HepG2 (cell line): Measurements from ENCODE around the gene ROBO2. TPM values are rescaled to one million over a fixed set of nuclear protein-coding genes. Genes with fewer than 3 reads are reported as not detected.

Experiments used
- ATAC-seq: fragments of 200-7000 bp; cut with Tn5 transposase; 3 replicates; pipeline ENCODE4 v1.9.1; 2020; ENCODE audit warnings: mild to moderate bottlenecking, moderate library complexity
- BruUV-seq: library from RNA; stranded (reverse); fragments of 400-500 nt; replicated peaks from 2 replicates; lab custom pipeline; 2021; lab: Mats Ljungman, UMichigan
- CTCF ChIA-PET: fragments of 300-600 bp; formaldehyde crosslinking; extraction: SDS; loops from one replicate; lab custom pipeline; 2021; ENCODE audit warnings: low total read pairs, inconsistent platforms, low intra/inter-chr PET ratio; lab: Yijun Ruan, JAX
- POLR2A ChIA-PET: fragments of 350-600 bp; sonication (Branson Sonifier 250); formaldehyde crosslinking; loops from one replicate; lab custom pipeline; 2020; ENCODE audit warnings: antibody characterized with exemption, inconsistent platforms; lab: Yijun Ruan, JAX
- DNase-seq: peaks from one replicate; pipeline ENCODE4 v3.0.0-alpha.2; 2015; ENCODE audit warnings: low spot score
- FAIRE-seq: peaks from 3 replicates; lab custom pipeline; 2011; peaks lifted over from hg19 to GRCh38; lab: Jason Lieb, UNC
- H2AFZ ChIP-seq: one replicate; pipeline ENCODE4 v1.6.1; 2011; ENCODE audit warnings: low read length, inconsistent platforms
- H3K27ac ChIP-seq: fragments of 300-600 bp; 3 replicates; pipeline ENCODE4 v1.8.0; 2011; ENCODE audit warnings: mixed run types, mild to moderate bottlenecking, mixed read lengths, low read length, inconsistent platforms; ENCODE audit not compliant: insufficient read depth; ENCODE audit errors: extremely low read length
- H3K27me3 ChIP-seq, 2 experiments: fragments of 200-600 bp in 1 of 2; 2 replicates in 1 of 2; 3 replicates in 1 of 2; pipeline versions ENCODE4 v1.6.0 to v1.8.0; 2011; ENCODE audit warnings: low read length in 2 of 2, mild to moderate bottlenecking in 2 of 2, moderate library complexity in 2 of 2, inconsistent platforms in 1 of 2; ENCODE audit not compliant: insufficient read depth in 2 of 2, control insufficient read depth in 1 of 2
- H3K36me3 ChIP-seq, 2 experiments: fragments of 200-600 bp in 1 of 2; replicated peaks in 1 of 2; 2 replicates in 1 of 2; 3 replicates in 1 of 2; pipeline versions ENCODE4 v1.5.1 to v1.8.0; 2011; ENCODE audit warnings: low read length in 2 of 2, inconsistent platforms in 1 of 2; ENCODE audit not compliant: insufficient read depth in 2 of 2, control insufficient read depth in 1 of 2
- H3K4me1 ChIP-seq: 2 replicates; pipeline ENCODE4 v1.5.1; 2012; ENCODE audit warnings: low read length, inconsistent platforms; ENCODE audit not compliant: insufficient read depth
- H3K4me2 ChIP-seq: 2 replicates; pipeline ENCODE4 v1.6.0; 2011; ENCODE audit warnings: low read depth, low read length, inconsistent platforms
- H3K4me3 ChIP-seq, 3 experiments: fragments of 200-600 bp in 1 of 3; sonication (generic), shearing (Covaris generic) in 1 of 3; replicated peaks in 1 of 3; 2 replicates each; pipeline ENCODE4 v1.5.1; 2011 to 2016; ENCODE audit warnings: low read length in 3 of 3, inconsistent platforms in 2 of 3, low read depth in 2 of 3, mild to moderate bottlenecking in 2 of 3, control low read depth in 1 of 3, mixed read lengths in 1 of 3; ENCODE audit not compliant: insufficient read depth in 1 of 3
- H3K79me2 ChIP-seq: one replicate; pipeline ENCODE4 v1.6.1; 2011; ENCODE audit warnings: low read length, inconsistent platforms; ENCODE audit not compliant: insufficient read depth
- H3K9ac ChIP-seq: 2 replicates; pipeline ENCODE4 v1.6.0; 2011; ENCODE audit warnings: mild to moderate bottlenecking, low read depth, low read length, inconsistent platforms; ENCODE audit not compliant: insufficient read depth
- H3K9me3 ChIP-seq: 2 replicates; pipeline ENCODE4 v1.5.1; 2012; ENCODE audit warnings: mild to moderate bottlenecking, low read length
- H4K20me1 ChIP-seq: 2 replicates; pipeline ENCODE4 v1.6.0; 2011; ENCODE audit warnings: inconsistent platforms, mild to moderate bottlenecking, low read length, moderate library complexity; ENCODE audit not compliant: insufficient read depth
- DNMT3B ChIP-seq: conservative IDR thresholded peaks from 2 replicates; pipeline ENCODE4 v1.6.1; 2016; ENCODE audit warnings: missing biosample characterization, control low read depth
- HDAC1 ChIP-seq: sonication (generic); formaldehyde crosslinking; IDR thresholded peaks from 2 replicates; pipeline ENCODE4 v1.5.1; 2020; ENCODE audit warnings: mild to moderate bottlenecking, missing genetic modification reagents
- HNF4G ChIP-seq, 2 experiments: sonication (generic) in 1 of 2; formaldehyde crosslinking in 1 of 2; IDR thresholded peaks; 2 replicates each; pipeline versions ENCODE4 v1.4.0 to v1.6.1; 2011 to 2020; ENCODE audit warnings: borderline replicate concordance in 2 of 2, low read depth in 2 of 2, mild to moderate bottlenecking in 2 of 2, low read length in 1 of 2, missing genetic modification reagents in 1 of 2, moderate library complexity in 1 of 2
- HOMEZ ChIP-seq: IDR thresholded peaks from 2 replicates; pipeline ENCODE4 v1.6.1; 2016; ENCODE audit warnings: low read depth
- HOXA9 ChIP-seq: sonication (generic); formaldehyde crosslinking; IDR thresholded peaks from 2 replicates; pipeline ENCODE4 v1.8.1; 2022; ENCODE audit warnings: missing genetic modification reagents, mild to moderate bottlenecking, moderate library complexity, borderline replicate concordance
- KAT7 ChIP-seq: IDR thresholded peaks from 2 replicates; pipeline ENCODE4 v1.6.1; 2018; ENCODE audit warnings: borderline replicate concordance, missing compliant biosample characterization
- NFE2 ChIP-seq: sonication (generic); formaldehyde crosslinking; IDR thresholded peaks from 2 replicates; pipeline ENCODE4 v1.4.0; 2020; ENCODE audit warnings: missing genetic modification reagents
- PITX1 ChIP-seq: sonication (generic); formaldehyde crosslinking; IDR thresholded peaks from 2 replicates; pipeline ENCODE4 v1.5.1; 2020; ENCODE audit warnings: mild to moderate bottlenecking, missing genetic modification reagents
- RNF2 ChIP-seq: fragments of 450-650 bp; conservative IDR thresholded peaks from 2 replicates; pipeline ENCODE4 v1.6.1; 2016; ENCODE audit warnings: low read depth
- ZBTB39 ChIP-seq: sonication (generic); formaldehyde crosslinking; IDR thresholded peaks from 2 replicates; pipeline ENCODE4 v1.5.0; 2020; ENCODE audit warnings: missing genetic modification reagents
- ZNF275 ChIP-seq: sonication (generic); formaldehyde crosslinking; IDR thresholded peaks from 2 replicates; pipeline ENCODE4 v1.8.0; 2022; ENCODE audit warnings: missing genetic modification reagents, mild to moderate bottlenecking, inconsistent platforms, borderline replicate concordance
- ZNF282 ChIP-seq: fragments of 450-650 bp; IDR thresholded peaks from 2 replicates; pipeline ENCODE4 v1.6.1; 2018; ENCODE audit not compliant: partially characterized antibody
- ZNF512B ChIP-seq: sonication (generic); formaldehyde crosslinking; IDR thresholded peaks from 2 replicates; pipeline ENCODE4 v1.5.1; 2020; ENCODE audit warnings: missing genetic modification reagents, mild to moderate bottlenecking, borderline replicate concordance
- ZNF670 ChIP-seq: sonication (generic); formaldehyde crosslinking; IDR thresholded peaks from 2 replicates; pipeline ENCODE4 v1.8.0; 2022; ENCODE audit warnings: mild to moderate bottlenecking, missing genetic modification reagents, borderline replicate concordance
- WGBS: methylation state at CpG from one replicate; pipeline ENCODE4 v1.1.6; 2017; ENCODE audit warnings: low lambda C conversion rate; 5-methylcytosine and 5-hydroxymethylcytosine counted together
- in situ Hi-C: cut with HindIII; loops from 2 replicates; pipeline ENCODE4 v1.10.0; 2017; ENCODE audit warnings: low pct_unique_long_range_greater_than_20kb; ENCODE audit not compliant: extremely low pct_ligation_motif_present
- intact Hi-C: fragments of 100-400 bp; cut with micrococcal nuclease; formaldehyde crosslinking; loops from one replicate; pipeline ENCODE4 v1.10.0; 2022; ENCODE audit not compliant: unreplicated experiment
- polyA plus RNA-seq, 8 experiments: library from polyadenylated mRNA; depleted of rRNA in 3 of 8; stranded (reverse) in 7 of 8; unstranded in 1 of 8; fragments of >200 nt; fragmentation: Illumina TruSeq in 4 of 8; extraction: Trizol in 4 of 8; gene quantifications; 2 replicates each; pipeline versions ENCODE4 v1.2.1 to v1.2.3, GENCODE V29; 2011 to 2016; ENCODE audit warnings: low read depth in 4 of 8, missing spikeins in 1 of 8, mixed read lengths in 1 of 8; ENCODE audit not compliant: insufficient read depth in 1 of 8
- total RNA-seq, 5 experiments: library from RNA; depleted of rRNA; stranded (reverse); fragments of >200 nt; fragmentation: Illumina TruSeq; extraction: Trizol; gene quantifications; 2 replicates each; pipeline ENCODE4 v1.2.3, GENCODE V29; 2016; ENCODE audit warnings: low read depth in 1 of 5

Gene ROBO2
- total and polyA plus RNA-seq, 2 of the 13 experiments (the other 11 are each of a cell fraction or from before 2014, with no cell fraction given): not detected

- TF ChIP-seq ZNF512B: no peak
- no peak for TF ChIP-seq NFE2 (CRISPR knock-in tag)
- no peak for TF ChIP-seq DNMT3B (CRISPR knock-in tag)
Observed at GRCh38 chr3:77506384-77506783, 466.5 kb downstream of the ROBO2 start (continued).

GRCh38 chr3:77513542-77513941 is 473.6 kb downstream of the ROBO2 start:
- Histone ChIP-seq H3K9me3 (no peaks in the 10 kb centered on the region), H3K4me3 (no peak overlapping the region), H3K27me3 (no peaks in the 10 kb centered on the region), H3K4me1 (no peaks in the 10 kb centered on the region), H2AFZ (no peak overlapping the region), H3K27ac (no peak overlapping the region), H3K9ac (no peak overlapping the region), H3K36me3 (no peaks in the 10 kb centered on the region), H3K79me2 (no peaks in the 10 kb centered on the region), H3K4me2 (no peak overlapping the region), H4K20me1 (no peaks in the 10 kb centered on the region)
- WGBS: 21% methylated on average over 5 of the region's 5 CpGs
- intact Hi-C loops: no loop called here
- no peak for FAIRE-seq
- DNase-seq: no peak
- in situ Hi-C loops: no loop called here
- ChIA-PET CTCF (no interaction called here), POLR2A (no interaction called here)
- no peak for ATAC-seq
- BruUV-seq: no TSS peak
- TF ChIP-seq KAT7 (CRISPR knock-in tag): no peak
- TF ChIP-seq HOXA9: no peak
- TF ChIP-seq PITX1 (CRISPR knock-in tag): no peak
- TF ChIP-seq HOMEZ (CRISPR knock-in tag): no peak
- TF ChIP-seq ZBTB39: no peak
- no peak for TF ChIP-seq ZNF275 (CRISPR knock-in tag)
- TF ChIP-seq ZNF282: no peak
- TF ChIP-seq HDAC1 (CRISPR knock-in tag): no peak
- no peak for TF ChIP-seq HNF4G (IDR thresholded peaks at IDR 0.05; ENCODE audit: borderline replicate concordance, low read depth, low read length)
- no peak for TF ChIP-seq HNF4G (CRISPR knock-in tag; IDR thresholded peaks at IDR 0.05; ENCODE audit: borderline replicate concordance, low read depth)
- TF ChIP-seq RNF2: no peak
- no peak for TF ChIP-seq ZNF670 (CRISPR knock-in tag)
